MM.1S (cell line): ENCODE data around the gene PAX4.

Experiments used
- DNase-seq: peaks from one replicate; pipeline ENCODE4 v3.0.0-alpha.2; 2015
- H2AFZ ChIP-seq: fragments of 300-600 bp; sonication (generic); 2 replicates; pipeline ENCODE4 v1.6.0; 2016; ENCODE audit warnings: antibody characterized with exemption, low read length
- H3F3A ChIP-seq: fragments of 300-600 bp; sonication (generic); 2 replicates; pipeline ENCODE4 v1.6.1; 2016; ENCODE audit warnings: mild to moderate bottlenecking, antibody characterized with exemption, low read length, moderate library complexity, mixed read lengths; ENCODE audit not compliant: insufficient read depth
- H3K27ac ChIP-seq: fragments of 300-600 bp; sonication (generic); 2 replicates; pipeline ENCODE4 v1.5.1; 2016; ENCODE audit warnings: mild to moderate bottlenecking, low read length
- H3K27me3 ChIP-seq: fragments of 300-600 bp; sonication (generic); replicated peaks from 2 replicates; pipeline ENCODE4 v1.6.0; 2016; ENCODE audit warnings: low read length; ENCODE audit not compliant: insufficient read depth
- H3K36me3 ChIP-seq: fragments of 300-600 bp; sonication (generic); replicated peaks from 2 replicates; pipeline ENCODE4 v1.6.1; 2016; ENCODE audit warnings: mild to moderate bottlenecking, low read length, mixed read lengths; ENCODE audit not compliant: insufficient read depth
- H3K4me1 ChIP-seq: fragments of 300-600 bp; sonication (generic); 2 replicates; pipeline ENCODE4 v1.6.1; 2016; ENCODE audit warnings: low read length, mixed read lengths
- H3K4me2 ChIP-seq: fragments of 300-600 bp; sonication (generic); 2 replicates; pipeline ENCODE4 v1.6.0; 2016; ENCODE audit warnings: low read depth, low read length
- H3K4me3 ChIP-seq: fragments of 300-600 bp; sonication (generic); 2 replicates; pipeline ENCODE4 v1.5.1; 2016; ENCODE audit warnings: low read length, mixed read lengths
- H3K79me2 ChIP-seq: fragments of 300-600 bp; sonication (generic); 2 replicates; pipeline ENCODE4 v1.6.1; 2016; ENCODE audit warnings: mixed run types, low read length, mixed read lengths
- H3K9ac ChIP-seq: fragments of 300-600 bp; sonication (generic); 2 replicates; pipeline ENCODE4 v1.6.1; 2016; ENCODE audit warnings: low read length, mixed read lengths
- H3K9me2 ChIP-seq: fragments of 300-600 bp; sonication (generic); replicated peaks from 2 replicates; pipeline ENCODE4 v1.6.1; 2016; ENCODE audit warnings: mild to moderate bottlenecking, low read length, mixed read lengths; ENCODE audit not compliant: insufficient read depth
- H3K9me3 ChIP-seq: fragments of 300-600 bp; sonication (generic); replicated peaks from 2 replicates; pipeline ENCODE4 v1.6.1; 2016; ENCODE audit warnings: mild to moderate bottlenecking, low read length, mixed read lengths; ENCODE audit not compliant: insufficient read depth
- H4K20me1 ChIP-seq: fragments of 300-600 bp; sonication (generic); 2 replicates; pipeline ENCODE4 v1.6.1; 2016; ENCODE audit warnings: mild to moderate bottlenecking, low read length, moderate library complexity, mixed read lengths; ENCODE audit not compliant: insufficient read depth
- EZH2 ChIP-seq: fragments of 300-600 bp; sonication (generic); optimal IDR thresholded peaks from 2 replicates; pipeline ENCODE3; 2017; ENCODE audit warnings: low read depth, mild to moderate bottlenecking, antibody characterized with exemption, low read length, mixed read lengths
- EZH2phosphoT487 ChIP-seq: fragments of 300-600 bp; sonication (generic); IDR thresholded peaks from 2 replicates; pipeline ENCODE4 v1.6.1; 2018; ENCODE audit warnings: antibody characterized with exemption, low read length
- TF ChIP-seq, protein P1 (sequence below): fragments of 300-600 bp; sonication (generic); IDR thresholded peaks from 2 replicates; pipeline ENCODE4 v1.5.1; 2016; ENCODE audit warnings: antibody characterized with exemption, low read length, mixed read lengths

The PAX4 gene

DNA sequence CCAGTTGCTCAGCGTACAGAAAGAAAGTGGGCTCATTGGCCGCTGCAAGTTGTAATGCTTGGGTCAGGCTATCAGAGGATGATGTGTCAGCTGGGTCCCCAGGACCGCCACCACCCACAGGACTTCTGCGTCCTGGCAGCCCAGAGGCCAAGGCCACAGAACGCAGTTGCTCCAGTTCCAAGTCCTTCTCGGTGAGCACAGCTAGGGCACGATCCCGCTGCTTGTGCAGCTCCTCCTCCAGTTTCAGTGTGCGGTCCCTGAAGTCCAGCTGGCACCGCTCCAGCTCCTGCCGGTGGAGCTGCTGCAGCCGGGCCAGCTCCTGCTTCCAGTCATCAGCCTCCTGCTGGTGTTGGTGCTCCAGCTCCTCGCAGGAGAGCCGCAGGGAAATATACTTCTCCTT is 35.6 kb downstream of the PAX4 start:
- Histone ChIP-seq H3K36me3 (no peaks in the 10 kb centered on the region; the same call in 1 of the 2 replicates), H3K4me1 (peaks cover 17% of the 10 kb centered on the region), H3K9ac (no peak overlapping the region)

GRCh38 chr7:127581716-127582115 is 36.2 kb downstream of the PAX4 start:
- Histone ChIP-seq H4K20me1 (no peaks in the 10 kb centered on the region), H3K9me3 (no peaks in the 10 kb centered on the region), H3K4me2 (no peak overlapping the region), H3K27me3 (no peaks in the 10 kb centered on the region), H3K4me1 (peaks cover 17% of the 10 kb centered on the region), H3K9me2 (no peaks in the 10 kb centered on the region), H3K9ac (no peak overlapping the region), H3F3A (no peaks in the 10 kb centered on the region), H3K79me2 (peaks cover 44% of the 10 kb centered on the region), H3K4me3 (no peak overlapping the region), H2AFZ (no peak overlapping the region), H3K36me3 (no peaks in the 10 kb centered on the region; the same call in 1 of the 2 replicates), H3K27ac (no peak overlapping the region)
- no peak for DNase-seq
- TF ChIP-seq EZH2phosphoT487 (no peak), EZH2 (no peak)
- TF ChIP-seq, protein P1, sequence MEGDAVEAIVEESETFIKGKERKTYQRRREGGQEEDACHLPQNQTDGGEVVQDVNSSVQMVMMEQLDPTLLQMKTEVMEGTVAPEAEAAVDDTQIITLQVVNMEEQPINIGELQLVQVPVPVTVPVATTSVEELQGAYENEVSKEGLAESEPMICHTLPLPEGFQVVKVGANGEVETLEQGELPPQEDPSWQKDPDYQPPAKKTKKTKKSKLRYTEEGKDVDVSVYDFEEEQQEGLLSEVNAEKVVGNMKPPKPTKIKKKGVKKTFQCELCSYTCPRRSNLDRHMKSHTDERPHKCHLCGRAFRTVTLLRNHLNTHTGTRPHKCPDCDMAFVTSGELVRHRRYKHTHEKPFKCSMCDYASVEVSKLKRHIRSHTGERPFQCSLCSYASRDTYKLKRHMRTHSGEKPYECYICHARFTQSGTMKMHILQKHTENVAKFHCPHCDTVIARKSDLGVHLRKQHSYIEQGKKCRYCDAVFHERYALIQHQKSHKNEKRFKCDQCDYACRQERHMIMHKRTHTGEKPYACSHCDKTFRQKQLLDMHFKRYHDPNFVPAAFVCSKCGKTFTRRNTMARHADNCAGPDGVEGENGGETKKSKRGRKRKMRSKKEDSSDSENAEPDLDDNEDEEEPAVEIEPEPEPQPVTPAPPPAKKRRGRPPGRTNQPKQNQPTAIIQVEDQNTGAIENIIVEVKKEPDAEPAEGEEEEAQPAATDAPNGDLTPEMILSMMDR: no peak

More for the DNA sequence above, 35.6 kb downstream of the PAX4 start:
- H3K27ac ChIP-seq: no peak overlapping the region
- no peak overlapping the region for H3K4me3 ChIP-seq
- no peaks in the 10 kb centered on the region for H3F3A ChIP-seq
- H4K20me1 ChIP-seq: no peaks in the 10 kb centered on the region
- TF ChIP-seq EZH2phosphoT487 (no peak), EZH2 (no peak)
- TF ChIP-seq, protein P1: no peak
- H3K9me2 ChIP-seq: no peaks in the 10 kb centered on the region
- peaks cover 44% of the 10 kb centered on the region for H3K79me2 ChIP-seq
- H3K27me3 ChIP-seq: no peaks in the 10 kb centered on the region
- no peaks in the 10 kb centered on the region for H3K9me3 ChIP-seq
- no peak for DNase-seq
- no peak overlapping the region for H2AFZ ChIP-seq
- H3K4me2 ChIP-seq: no peak overlapping the region

GRCh38 chr7:127580612-127581011 is 37.3 kb downstream of the PAX4 start:
- H3K9ac ChIP-seq: no peak overlapping the region
- TF ChIP-seq, protein P1: no peak
- TF ChIP-seq EZH2phosphoT487: no peak
- TF ChIP-seq EZH2: no peak
- H2AFZ ChIP-seq: no peak overlapping the region
- no peaks in the 10 kb centered on the region for H3F3A ChIP-seq
- H3K79me2 ChIP-seq: peaks cover 44% of the 10 kb centered on the region
- no peaks in the 10 kb centered on the region; the same call in 1 of the 2 replicates for H3K36me3 ChIP-seq
- no peaks in the 10 kb centered on the region for H4K20me1 ChIP-seq
- no peaks in the 10 kb centered on the region for H3K27me3 ChIP-seq
- no peak overlapping the region for H3K27ac ChIP-seq
- no peak for DNase-seq
- H3K4me2 ChIP-seq: no peak overlapping the region
- H3K9me3 ChIP-seq: no peaks in the 10 kb centered on the region
- no peaks in the 10 kb centered on the region for H3K9me2 ChIP-seq
- peaks cover 12% of the 10 kb centered on the region for H3K4me1 ChIP-seq
- no peak overlapping the region for H3K4me3 ChIP-seq
